CD14-positive monocyte (primary cell): Measurements from ENCODE around the gene LRFN3. TPM values are rescaled to one million over a fixed set of nuclear protein-coding genes. Genes with fewer than 3 reads are reported as not detected.
A peak's percentile ranks its signal among the peaks of the same experiment; 100 is the strongest.

ENCODE experiments used
- DNase-seq, 3 donors: peaks; one replicate each; pipeline ENCODE4 v3.0.0-alpha.2; 2011 to 2022
- H2AFZ ChIP-seq: 2 replicates; pipeline ENCODE4 v1.6.0; 2012; ENCODE audit warnings: mild to moderate bottlenecking, low read depth, low read length, inconsistent platforms; ENCODE audit not compliant: insufficient read depth, poor library complexity, severe bottlenecking
- H3K27ac ChIP-seq, 2 donors: 1 replicate in 1 of 2; 2 replicates in 1 of 2; pipeline ENCODE4 v1.5.1; 2012 to 2013; ENCODE audit warnings: low read length in 2 of 2, control low read depth in 1 of 2, inconsistent platforms in 1 of 2, low read depth in 1 of 2, mild to moderate bottlenecking in 1 of 2
- H3K27me3 ChIP-seq, 2 donors: one replicate each; pipeline versions ENCODE4 v1.6.0 to v1.6.1; 2011 to 2013; ENCODE audit warnings: low read length in 2 of 2; ENCODE audit not compliant: control insufficient read depth in 2 of 2, insufficient read depth in 2 of 2
- H3K36me3 ChIP-seq, 2 donors: replicated peaks in 1 of 2; 1 replicate in 1 of 2; 2 replicates in 1 of 2; pipeline versions ENCODE4 v1.5.1 to v1.6.1; 2012 to 2013; ENCODE audit warnings: low read length in 2 of 2, control low read depth in 1 of 2, inconsistent platforms in 1 of 2, mild to moderate bottlenecking in 1 of 2; ENCODE audit not compliant: insufficient read depth in 2 of 2, control insufficient read depth in 1 of 2
- H3K4me1 ChIP-seq, 2 donors: 1 replicate in 1 of 2; 2 replicates in 1 of 2; pipeline versions ENCODE4 v1.5.1 to v1.6.1; 2012 to 2013; ENCODE audit warnings: low read length in 2 of 2, control low read depth in 1 of 2, inconsistent platforms in 1 of 2, mild to moderate bottlenecking in 1 of 2, moderate library complexity in 1 of 2; ENCODE audit not compliant: insufficient read depth in 2 of 2, control insufficient read depth in 1 of 2
- H3K4me2 ChIP-seq: replicated peaks from 2 replicates; pipeline ENCODE3; 2012; ENCODE audit warnings: low read length, moderate library complexity, mild to moderate bottlenecking; ENCODE audit not compliant: poor library complexity, severe bottlenecking; ENCODE audit errors: extremely low read depth
- H3K4me3 ChIP-seq, 3 experiments: fragments of 200-600 bp in 1 of 3; sonication (generic) in 1 of 3; replicated peaks in 1 of 3; 1 replicate in 2 of 3; 2 replicates in 1 of 3; pipeline ENCODE4 v1.5.1; 2011 to 2013; ENCODE audit warnings: low read length in 3 of 3, mild to moderate bottlenecking in 3 of 3, control low read depth in 2 of 3, low read depth in 2 of 3, inconsistent platforms in 1 of 3, moderate library complexity in 1 of 3
- H3K79me2 ChIP-seq: 2 replicates; pipeline ENCODE4 v1.6.0; 2012; ENCODE audit warnings: mild to moderate bottlenecking, control low read depth, inconsistent platforms, low read length, moderate library complexity; ENCODE audit not compliant: insufficient read depth
- H3K9ac ChIP-seq: 2 replicates; pipeline ENCODE4 v1.6.0; 2017; ENCODE audit warnings: low read length, mild to moderate bottlenecking; ENCODE audit not compliant: insufficient read depth, poor library complexity, severe bottlenecking
- H3K9me3 ChIP-seq, 2 donors: replicated peaks in 1 of 2; 1 replicate in 1 of 2; 2 replicates in 1 of 2; pipeline versions ENCODE4 v1.5.1 to v1.6.1; 2012 to 2013; ENCODE audit warnings: low read length in 2 of 2, control low read depth in 1 of 2; ENCODE audit not compliant: control insufficient read depth in 1 of 2, insufficient read depth in 1 of 2
- H4K20me1 ChIP-seq: 2 replicates; pipeline ENCODE4 v1.6.0; 2012; ENCODE audit warnings: mild to moderate bottlenecking, low read length, control low read depth, moderate library complexity; ENCODE audit not compliant: insufficient read depth
- H3K27ac Mint-ChIP-seq, 7 donors: one replicate each; pipeline ENCODE4 v1.8.0; 2020; ENCODE audit warnings: mild to moderate bottlenecking in 7 of 7, mixed read lengths in 7 of 7, moderate library complexity in 6 of 7, inconsistent platforms in 2 of 7
- H3K27me3 Mint-ChIP-seq, 3 donors: one replicate each; pipeline ENCODE4 v1.8.0; 2021 to 2022; ENCODE audit warnings: low read depth in 3 of 3, mild to moderate bottlenecking in 3 of 3, mixed read lengths in 3 of 3, moderate library complexity in 3 of 3, inconsistent platforms in 1 of 3
- H3K36me3 Mint-ChIP-seq, 2 donors: one replicate each; pipeline ENCODE4 v1.8.0; 2020; ENCODE audit warnings: mixed read lengths in 2 of 2, inconsistent platforms in 1 of 2, mild to moderate bottlenecking in 1 of 2
- H3K4me1 Mint-ChIP-seq: one replicate; pipeline ENCODE4 v1.8.0; 2020; ENCODE audit warnings: mild to moderate bottlenecking, mixed read lengths
- H3K4me3 Mint-ChIP-seq, 2 donors: one replicate each; pipeline ENCODE4 v1.8.0; 2020; ENCODE audit warnings: mild to moderate bottlenecking in 2 of 2, mixed read lengths in 2 of 2, moderate library complexity in 1 of 2
- H3K9me3 Mint-ChIP-seq, 7 donors: one replicate each; pipeline ENCODE4 v1.8.0; 2020 to 2022; ENCODE audit warnings: mixed read lengths in 7 of 7, mild to moderate bottlenecking in 6 of 7, moderate library complexity in 6 of 7, inconsistent platforms in 2 of 7
- CTCF ChIP-seq: fragments of 200-600 bp; IDR thresholded peaks from one replicate; pipeline ENCODE4 v1.8.0; 2022; ENCODE audit warnings: antibody characterized with exemption, mild to moderate bottlenecking
- WGBS: methylation state at CpG from one replicate; pipeline ENCODE4 v1.1.5; 2013; ENCODE audit warnings: missing lambda C conversion rate; ENCODE audit not compliant: insufficient coverage; 5-methylcytosine and 5-hydroxymethylcytosine counted together
- intact Hi-C, 2 donors: fragments of 100-400 bp; cut with micrococcal nuclease; formaldehyde crosslinking; loops; one replicate each; pipeline versions ENCODE4 v1.15.0 to v1.15.1; 2023
- polyA minus RNA-seq: library from RNA; depleted of rRNA, polyadenylated mRNA; stranded (reverse); fragments of >200 nt; gene quantifications from 2 replicates; pipeline ENCODE4 v1.2.3, GENCODE V29; 2012
- polyA plus RNA-seq, 3 donors: library from polyadenylated mRNA; depleted of rRNA in 1 of 3; unstranded in 2 of 3; stranded (reverse) in 1 of 3; fragments of 300-500 nt in 2 of 3; fragments of >200 nt in 1 of 3; fragmentation: Illumina TruSeq in 2 of 3; gene quantifications; 1 replicate in 2 of 3; 2 replicates in 1 of 3; pipeline ENCODE4 v1.2.3, GENCODE V29; 2012 to 2021
- total RNA-seq, 12 experiments: library from RNA in 1 of 12; stranded (reverse) in 1 of 12; fragments of 120-200 nt in 1 of 12; gene quantifications; one replicate each; pipeline ENCODE4 v1.2.4 and lab custom pipeline; 2013 to 2026; ENCODE audit warnings: mixed read lengths in 6 of 12, inconsistent platforms in 1 of 12

LRFN3 gene
- total RNA-seq (2013): 0.02 TPM
- polyA plus RNA-seq (under 1 TPM in 1 of 3 donors, not detected in 2; 0.04 TPM), polyA minus RNA-seq (under 0.01 TPM in 1 of 2 replicates, not detected in the other), total RNA-seq (lab: John Stamatoyannopoulos, UW) (0 to 1.7 (median 0.07) reads per million in 11 experiments)

- Histone ChIP-seq H3K4me3 (no peak within 1 kb of the TSS), H2AFZ (no peak within 1 kb of the TSS), H3K79me2 (peaks cover under 1% of the 10 kb centered on the region), H3K36me3 (no peaks in the 10 kb centered on the region), H3K9me3 (no peaks in the 10 kb centered on the region), H3K4me2 (no peak within 1 kb of the TSS), H4K20me1 (no peaks in the 10 kb centered on the region), H3K27me3 (peaks cover 13 to 37% of the 10 kb centered on the region in 2 donors), H3K9ac (no peak within 1 kb of the TSS), H3K27ac (no peak within 1 kb of the TSS), H3K4me1 (peaks cover 1 to 6% of the 10 kb centered on the region in 2 donors)
- Mint-ChIP-seq H3K36me3 (peaks cover 0 to 2% of the 10 kb centered on the region in 2 donors), H3K4me1 (peaks cover 11% of the 10 kb centered on the region), H3K27me3 (peaks cover 37 to 46% (median 44%) of the 10 kb centered on the region in 3 donors), H3K4me3 (peak within 1 kb of the TSS; percentile 37 to 84), H3K9me3 (no peaks in the 10 kb centered on the region), H3K27ac (no peak within 1 kb of the TSS)
- intact Hi-C loops: no loop called here
- no peak for DNase-seq
- 2% methylated on average over 45 of the region's 68 CpGs for WGBS
- no peak for TF ChIP-seq CTCF
Measured at GRCh38 chr19:35935911-35936737, at the start of gene LRFN3. TSS of gene LRFN3 (plus strand) at chr19:35936374. CDS start at chr19:35939426, 3,052 bp downstream.

- peaks cover 42 to 56% of the 10 kb centered on the region in 2 donors for H3K36me3 ChIP-seq
- no peak overlapping the region for H3K4me3 Mint-ChIP-seq
- no peak overlapping the region for H3K4me2 ChIP-seq
Measured at GRCh38 chr19:35887197-35887596, 49.0 kb upstream of the LRFN3 start.

More at GRCh38 chr19:35887197-35887596, 49.0 kb upstream of the LRFN3 start:
- H3K27ac ChIP-seq: no peak overlapping the region
- H3K4me1 ChIP-seq: no peaks in the 10 kb centered on the region
- Mint-ChIP-seq H3K9me3 (no peaks in the 10 kb centered on the region), H3K4me1 (peaks cover 6% of the 10 kb centered on the region), H3K27me3 (peaks cover 0 to 3% (median 2%) of the 10 kb centered on the region in 3 donors), H3K36me3 (peaks cover 45 to 59% of the 10 kb centered on the region in 2 donors), H3K27ac (no peak overlapping the region)
- WGBS: 93% methylated on average over 3 of the region's 5 CpGs
- H3K4me3 ChIP-seq: no peak overlapping the region
- no peaks in the 10 kb centered on the region for H3K27me3 ChIP-seq
- no peak overlapping the region for H2AFZ ChIP-seq
- H4K20me1 ChIP-seq: peaks cover 60% of the 10 kb centered on the region
- H3K9ac ChIP-seq: no peak overlapping the region
- intact Hi-C loops: no loop called here
- DNase-seq: no peak
- H3K79me2 ChIP-seq: peaks cover 9% of the 10 kb centered on the region
- no peak for TF ChIP-seq CTCF
- no peaks in the 10 kb centered on the region for H3K9me3 ChIP-seq
